Measurements from ENCODE around the gene RNF181.

DNA sequence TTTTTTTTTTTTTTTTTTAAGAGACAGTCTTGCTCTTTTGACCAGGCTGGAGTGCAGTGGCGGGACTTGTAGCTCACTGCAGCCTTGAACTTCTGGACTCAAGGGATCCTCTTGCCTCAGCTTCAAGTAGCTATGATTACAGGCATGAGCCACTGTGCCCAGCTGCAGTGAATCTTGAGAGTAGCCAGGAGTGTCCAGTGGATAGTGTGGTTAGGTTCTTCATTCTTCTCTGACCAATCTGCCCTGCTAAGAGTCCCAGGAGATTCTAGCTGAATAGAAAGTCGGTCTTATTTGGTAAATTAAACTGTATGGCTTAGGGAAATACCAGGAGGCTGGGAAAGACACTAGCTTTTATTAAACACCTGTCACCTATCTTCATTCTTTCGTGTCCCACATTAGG, 35.8 kb downstream of the RNF181 start:
- TF ChIP-seq, protein P1, sequence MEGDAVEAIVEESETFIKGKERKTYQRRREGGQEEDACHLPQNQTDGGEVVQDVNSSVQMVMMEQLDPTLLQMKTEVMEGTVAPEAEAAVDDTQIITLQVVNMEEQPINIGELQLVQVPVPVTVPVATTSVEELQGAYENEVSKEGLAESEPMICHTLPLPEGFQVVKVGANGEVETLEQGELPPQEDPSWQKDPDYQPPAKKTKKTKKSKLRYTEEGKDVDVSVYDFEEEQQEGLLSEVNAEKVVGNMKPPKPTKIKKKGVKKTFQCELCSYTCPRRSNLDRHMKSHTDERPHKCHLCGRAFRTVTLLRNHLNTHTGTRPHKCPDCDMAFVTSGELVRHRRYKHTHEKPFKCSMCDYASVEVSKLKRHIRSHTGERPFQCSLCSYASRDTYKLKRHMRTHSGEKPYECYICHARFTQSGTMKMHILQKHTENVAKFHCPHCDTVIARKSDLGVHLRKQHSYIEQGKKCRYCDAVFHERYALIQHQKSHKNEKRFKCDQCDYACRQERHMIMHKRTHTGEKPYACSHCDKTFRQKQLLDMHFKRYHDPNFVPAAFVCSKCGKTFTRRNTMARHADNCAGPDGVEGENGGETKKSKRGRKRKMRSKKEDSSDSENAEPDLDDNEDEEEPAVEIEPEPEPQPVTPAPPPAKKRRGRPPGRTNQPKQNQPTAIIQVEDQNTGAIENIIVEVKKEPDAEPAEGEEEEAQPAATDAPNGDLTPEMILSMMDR (IDR thresholded peaks at IDR 0.05), result no peak
- TF ChIP-seq POLR2AphosphoS5 (IDR thresholded peaks at IDR 0.05; ENCODE audit: low read depth, low read length) (no peak), SIN3A (IDR thresholded peaks at IDR 0.05; ENCODE audit: borderline replicate concordance, insufficient read depth, low read depth, low read length) (no peak)
- TF ChIP-seq, protein P2, sequence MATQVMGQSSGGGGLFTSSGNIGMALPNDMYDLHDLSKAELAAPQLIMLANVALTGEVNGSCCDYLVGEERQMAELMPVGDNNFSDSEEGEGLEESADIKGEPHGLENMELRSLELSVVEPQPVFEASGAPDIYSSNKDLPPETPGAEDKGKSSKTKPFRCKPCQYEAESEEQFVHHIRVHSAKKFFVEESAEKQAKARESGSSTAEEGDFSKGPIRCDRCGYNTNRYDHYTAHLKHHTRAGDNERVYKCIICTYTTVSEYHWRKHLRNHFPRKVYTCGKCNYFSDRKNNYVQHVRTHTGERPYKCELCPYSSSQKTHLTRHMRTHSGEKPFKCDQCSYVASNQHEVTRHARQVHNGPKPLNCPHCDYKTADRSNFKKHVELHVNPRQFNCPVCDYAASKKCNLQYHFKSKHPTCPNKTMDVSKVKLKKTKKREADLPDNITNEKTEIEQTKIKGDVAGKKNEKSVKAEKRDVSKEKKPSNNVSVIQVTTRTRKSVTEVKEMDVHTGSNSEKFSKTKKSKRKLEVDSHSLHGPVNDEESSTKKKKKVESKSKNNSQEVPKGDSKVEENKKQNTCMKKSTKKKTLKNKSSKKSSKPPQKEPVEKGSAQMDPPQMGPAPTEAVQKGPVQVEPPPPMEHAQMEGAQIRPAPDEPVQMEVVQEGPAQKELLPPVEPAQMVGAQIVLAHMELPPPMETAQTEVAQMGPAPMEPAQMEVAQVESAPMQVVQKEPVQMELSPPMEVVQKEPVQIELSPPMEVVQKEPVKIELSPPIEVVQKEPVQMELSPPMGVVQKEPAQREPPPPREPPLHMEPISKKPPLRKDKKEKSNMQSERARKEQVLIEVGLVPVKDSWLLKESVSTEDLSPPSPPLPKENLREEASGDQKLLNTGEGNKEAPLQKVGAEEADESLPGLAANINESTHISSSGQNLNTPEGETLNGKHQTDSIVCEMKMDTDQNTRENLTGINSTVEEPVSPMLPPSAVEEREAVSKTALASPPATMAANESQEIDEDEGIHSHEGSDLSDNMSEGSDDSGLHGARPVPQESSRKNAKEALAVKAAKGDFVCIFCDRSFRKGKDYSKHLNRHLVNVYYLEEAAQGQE (IDR thresholded peaks at IDR 0.05; ENCODE audit: insufficient read depth in 1 of 2, low read depth in 2 of 2, low read length in 1 of 2), result no peak

All from Panc1 (cell line).